ENCODE data around the gene ASIC2.

ASIC2 gene

DNA sequence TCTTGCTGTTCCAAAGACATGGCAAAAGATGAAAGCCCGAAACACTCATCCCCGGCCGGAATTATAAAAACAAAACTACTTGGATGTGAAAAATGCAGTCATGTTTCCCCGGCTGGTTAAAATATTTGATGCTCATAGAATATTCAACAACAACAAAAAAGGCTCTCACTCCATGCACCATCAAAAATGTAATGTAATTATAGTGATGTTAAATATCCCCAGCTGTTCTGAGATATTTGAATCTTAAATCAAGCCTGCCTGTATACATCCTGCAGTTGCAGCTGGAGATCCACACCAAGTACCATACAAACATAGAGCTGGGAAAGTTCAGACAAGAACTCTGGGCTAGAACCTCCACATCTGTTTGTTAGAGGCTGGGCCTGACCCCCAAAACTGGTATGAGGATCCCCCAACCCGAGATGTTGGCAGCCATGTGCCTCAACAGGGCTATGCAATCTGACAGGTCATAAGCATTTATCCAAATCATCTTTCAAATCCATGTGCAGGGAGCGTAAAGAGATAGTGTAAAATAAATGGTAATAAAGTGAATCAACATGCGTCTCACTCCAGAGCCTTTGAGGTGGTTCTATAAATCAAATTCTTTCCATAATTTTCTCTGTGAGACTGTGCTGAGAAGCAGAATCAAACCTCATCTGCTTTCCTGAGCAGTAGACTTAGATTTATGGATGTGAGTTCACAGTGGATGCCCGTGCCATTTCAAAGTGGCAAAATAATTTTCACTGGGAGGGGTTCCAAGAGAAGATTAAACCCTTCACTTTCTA, 12.7 kb downstream of the ASIC2 start:
- peaks cover 8% of the 10 kb centered on the region for H3K27me3 ChIP-seq (ENCODE audit: insufficient read depth, low read length)
- no peak overlapping the region for H2AFZ ChIP-seq (ENCODE audit: low read depth, low read length)
- no peak overlapping the region for H3K4me3 ChIP-seq (ENCODE audit: low read length)
- no peaks in the 10 kb centered on the region for H3K9me3 ChIP-seq (ENCODE audit: low read length)
- no peaks in the 10 kb centered on the region for H3K4me1 ChIP-seq (ENCODE audit: insufficient read depth, low read length)
- H3K36me3 ChIP-seq (ENCODE audit: insufficient read depth, low read length): no peaks in the 10 kb centered on the region

DNA sequence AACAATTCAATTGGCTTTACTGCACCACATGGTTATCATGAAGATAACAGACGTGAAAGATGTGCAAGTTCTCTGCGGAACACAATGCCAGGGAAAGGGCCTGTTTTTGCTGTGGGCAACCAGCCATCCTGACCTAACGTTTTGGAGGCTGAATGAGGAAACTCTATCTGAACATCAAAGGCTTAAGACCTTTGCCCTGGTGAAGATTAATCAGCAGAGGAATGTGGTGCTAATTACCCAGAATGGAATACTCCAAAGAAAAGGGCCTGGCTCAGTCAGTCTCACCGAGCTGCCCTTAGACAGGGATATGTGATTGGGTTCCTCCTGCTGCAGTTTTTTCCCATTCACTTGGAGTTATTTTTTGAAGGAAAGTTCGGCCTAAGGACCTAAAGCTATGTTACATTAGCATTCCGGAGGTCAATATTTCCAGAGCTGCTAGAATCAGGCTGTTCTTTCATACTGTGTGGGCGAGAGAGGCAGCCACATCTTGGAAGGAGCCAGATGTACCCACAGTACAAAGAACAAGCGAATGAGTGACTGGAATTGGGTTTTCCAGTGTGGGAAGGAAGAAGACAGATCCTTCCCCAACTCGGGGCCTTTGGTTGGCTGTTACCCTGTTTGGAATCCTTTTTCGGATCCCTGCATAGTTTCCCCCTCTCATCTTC, 15.5 kb downstream of the ASIC2 start:
- Histone ChIP-seq H2AFZ (ENCODE audit: low read depth, low read length) (no peak overlapping the region), H3K9me3 (ENCODE audit: low read length) (no peaks in the 10 kb centered on the region), H3K36me3 (ENCODE audit: insufficient read depth, low read length) (no peaks in the 10 kb centered on the region), H3K4me3 (ENCODE audit: low read length) (no peak overlapping the region), H3K27me3 (ENCODE audit: insufficient read depth, low read length) (peaks cover 8% of the 10 kb centered on the region), H3K4me1 (ENCODE audit: insufficient read depth, low read length) (no peaks in the 10 kb centered on the region)

DNA sequence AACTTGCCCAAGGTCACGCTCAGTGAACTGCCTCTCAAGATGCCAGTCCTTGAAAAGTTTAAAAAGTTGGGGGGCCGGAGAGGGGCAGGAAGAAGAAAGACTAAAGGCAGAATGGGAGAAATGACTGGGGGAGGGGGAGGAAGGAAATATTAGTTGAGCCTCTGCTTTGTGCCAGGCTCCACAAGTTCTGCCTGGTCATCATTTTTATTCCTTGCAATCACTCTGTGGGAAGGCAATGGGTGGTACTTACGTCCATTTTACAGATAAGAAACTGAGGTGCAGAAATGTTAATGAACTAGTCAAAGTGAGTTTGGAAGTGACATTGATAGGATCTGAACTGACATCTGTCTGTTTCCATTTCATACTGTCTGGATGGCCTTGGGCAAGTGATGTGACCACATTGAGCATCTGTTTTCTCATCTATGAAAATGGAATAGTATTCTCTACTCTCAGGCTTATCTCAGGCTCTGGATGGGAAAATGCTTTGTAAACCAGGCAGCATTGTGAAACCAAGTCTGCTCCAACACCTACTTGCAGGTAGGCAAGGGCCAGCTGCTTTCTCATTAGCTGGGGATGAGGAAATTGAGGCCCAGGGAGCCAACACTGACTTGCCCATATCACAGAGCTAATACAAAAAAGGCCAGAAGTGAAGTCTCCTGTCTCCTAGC, 19.2 kb downstream of the ASIC2 start:
- Histone ChIP-seq H3K4me3 (ENCODE audit: low read length) (no peak overlapping the region), H2AFZ (ENCODE audit: low read depth, low read length) (no peak overlapping the region), H3K9me3 (ENCODE audit: low read length) (no peaks in the 10 kb centered on the region), H3K4me1 (ENCODE audit: insufficient read depth, low read length) (no peaks in the 10 kb centered on the region), H3K36me3 (ENCODE audit: insufficient read depth, low read length) (no peaks in the 10 kb centered on the region), H3K27me3 (ENCODE audit: insufficient read depth, low read length) (peaks cover 3% of the 10 kb centered on the region)

DNA sequence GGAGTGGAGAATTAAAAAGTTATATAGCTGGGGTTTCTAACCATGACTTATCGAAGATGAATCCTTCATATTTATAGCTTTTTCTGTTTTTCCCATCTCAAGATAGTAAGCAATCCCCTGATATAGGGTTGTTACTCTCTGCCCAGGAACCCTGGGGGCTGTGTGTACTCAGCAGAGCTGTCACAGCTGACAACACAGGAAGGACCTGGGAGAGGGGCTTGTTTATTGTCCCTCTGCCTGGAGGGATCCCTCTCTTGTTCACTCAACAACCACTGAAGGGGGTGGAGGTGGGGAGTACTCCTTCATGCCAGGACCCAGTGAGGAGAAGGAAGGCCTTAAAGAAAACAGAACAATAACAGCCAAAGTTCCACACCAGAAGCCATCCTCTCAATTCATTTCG, 19.8 kb downstream of the ASIC2 start:
- no peak overlapping the region for H2AFZ ChIP-seq (ENCODE audit: low read depth, low read length)
- no peaks in the 10 kb centered on the region for H3K27me3 ChIP-seq (ENCODE audit: insufficient read depth, low read length)
- no peaks in the 10 kb centered on the region for H3K36me3 ChIP-seq (ENCODE audit: insufficient read depth, low read length)
- no peaks in the 10 kb centered on the region for H3K9me3 ChIP-seq (ENCODE audit: low read length)
- H3K4me3 ChIP-seq (ENCODE audit: low read length): no peak overlapping the region
- H3K4me1 ChIP-seq (ENCODE audit: insufficient read depth, low read length): no peaks in the 10 kb centered on the region

DNA sequence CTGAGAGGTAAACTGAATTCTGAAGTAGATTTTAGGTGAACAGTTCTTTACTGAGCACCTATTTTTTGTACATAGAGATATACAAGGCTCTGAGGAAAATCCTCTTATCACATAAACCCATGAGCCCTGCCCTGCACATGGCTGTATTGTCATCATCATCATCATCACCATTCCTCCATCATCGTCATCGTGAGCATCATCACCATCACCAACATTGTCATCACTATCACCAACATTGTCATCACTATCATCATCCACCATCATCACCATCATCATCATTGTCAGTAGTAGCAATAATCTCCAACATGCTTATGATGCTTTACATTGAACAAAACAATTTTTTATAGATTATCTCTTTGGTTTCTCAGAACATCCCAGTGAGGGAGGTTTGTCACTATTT, 20.7 kb downstream of the ASIC2 start:
- Histone ChIP-seq H2AFZ (ENCODE audit: low read depth, low read length) (no peak overlapping the region), H3K9me3 (ENCODE audit: low read length) (no peaks in the 10 kb centered on the region), H3K36me3 (ENCODE audit: insufficient read depth, low read length) (no peaks in the 10 kb centered on the region), H3K4me1 (ENCODE audit: insufficient read depth, low read length) (no peaks in the 10 kb centered on the region), H3K27me3 (ENCODE audit: insufficient read depth, low read length) (no peaks in the 10 kb centered on the region), H3K4me3 (ENCODE audit: low read length) (no peak overlapping the region)

DNA sequence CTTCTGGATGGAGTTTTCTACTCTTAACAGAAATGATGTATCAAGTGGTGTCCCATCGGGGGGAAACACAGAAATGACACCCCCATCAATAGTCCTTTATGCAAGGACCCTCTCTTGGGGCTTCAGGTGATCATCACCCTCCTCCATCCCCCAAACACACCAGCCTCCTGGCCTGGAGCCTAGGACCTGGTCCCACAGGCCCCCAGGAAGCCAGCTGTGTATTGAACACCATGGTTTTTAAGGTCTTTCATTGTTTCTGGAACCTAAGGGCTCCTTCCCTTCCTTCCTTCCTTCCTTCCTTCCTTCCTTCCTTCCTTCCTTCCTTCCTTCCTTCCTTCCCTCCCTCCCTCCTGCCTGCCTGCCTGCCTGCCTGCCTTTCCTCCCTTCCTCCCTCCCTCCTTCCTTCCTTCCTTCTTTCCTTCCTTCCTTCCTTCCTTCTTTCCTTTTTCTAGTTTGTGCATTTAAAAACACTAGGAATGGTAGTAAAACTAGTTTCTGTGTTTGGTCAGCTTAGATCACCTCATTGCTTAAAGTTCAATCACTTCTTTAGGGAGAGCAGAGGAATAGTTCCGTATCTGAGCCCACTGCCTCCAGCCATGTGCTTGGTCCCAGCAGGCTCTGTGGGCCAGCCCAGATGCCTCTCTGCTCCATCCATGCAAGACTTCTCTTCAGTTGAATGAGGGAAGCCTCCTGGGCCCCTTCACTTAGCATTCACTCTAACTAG, 23.6 kb downstream of the ASIC2 start:
- Histone ChIP-seq H3K9me3 (ENCODE audit: low read length) (no peaks in the 10 kb centered on the region), H3K4me3 (ENCODE audit: low read length) (no peak overlapping the region), H3K4me1 (ENCODE audit: insufficient read depth, low read length) (no peaks in the 10 kb centered on the region), H3K27me3 (ENCODE audit: insufficient read depth, low read length) (no peaks in the 10 kb centered on the region), H2AFZ (ENCODE audit: low read depth, low read length) (no peak overlapping the region), H3K36me3 (ENCODE audit: insufficient read depth, low read length) (no peaks in the 10 kb centered on the region)

DNA sequence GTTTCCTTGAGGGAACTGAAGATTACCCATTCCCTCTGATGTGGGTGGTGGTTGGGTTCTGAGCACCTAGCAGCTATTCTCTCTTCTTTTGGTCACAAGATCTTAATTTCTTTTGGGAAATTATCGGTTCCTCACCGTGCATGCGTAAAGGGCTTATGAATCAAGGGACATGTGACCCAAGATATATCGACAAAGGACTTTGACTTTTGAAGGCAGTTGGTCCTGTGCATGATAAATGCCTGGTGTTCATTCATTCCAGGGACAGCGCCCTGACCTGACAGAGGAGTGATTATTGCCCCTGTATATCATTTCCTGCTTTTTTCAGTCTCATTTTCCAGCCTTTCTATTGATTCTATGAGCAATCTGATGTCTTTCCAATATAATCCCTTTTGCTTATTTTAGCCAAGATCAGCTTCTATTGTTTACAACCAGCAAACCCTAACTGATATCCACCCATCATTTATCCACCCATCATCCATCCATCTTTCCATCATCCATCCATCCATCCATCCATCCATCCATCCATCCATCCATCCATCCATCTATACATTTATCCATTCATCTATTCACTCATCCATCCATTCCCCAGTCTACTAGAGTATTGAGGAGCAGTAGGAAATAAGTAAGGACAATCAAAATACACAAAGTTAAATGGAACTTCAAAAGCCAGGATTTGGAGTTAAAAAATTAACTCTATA, 25.1 kb downstream of the ASIC2 start:
- H3K36me3 ChIP-seq (ENCODE audit: insufficient read depth, low read length): no peaks in the 10 kb centered on the region
- no peaks in the 10 kb centered on the region for H3K27me3 ChIP-seq (ENCODE audit: insufficient read depth, low read length)
- no peak overlapping the region for H2AFZ ChIP-seq (ENCODE audit: low read depth, low read length)
- H3K4me3 ChIP-seq (ENCODE audit: low read length): no peak overlapping the region
- H3K4me1 ChIP-seq (ENCODE audit: insufficient read depth, low read length): no peaks in the 10 kb centered on the region
- H3K9me3 ChIP-seq (ENCODE audit: low read length): no peaks in the 10 kb centered on the region

DNA sequence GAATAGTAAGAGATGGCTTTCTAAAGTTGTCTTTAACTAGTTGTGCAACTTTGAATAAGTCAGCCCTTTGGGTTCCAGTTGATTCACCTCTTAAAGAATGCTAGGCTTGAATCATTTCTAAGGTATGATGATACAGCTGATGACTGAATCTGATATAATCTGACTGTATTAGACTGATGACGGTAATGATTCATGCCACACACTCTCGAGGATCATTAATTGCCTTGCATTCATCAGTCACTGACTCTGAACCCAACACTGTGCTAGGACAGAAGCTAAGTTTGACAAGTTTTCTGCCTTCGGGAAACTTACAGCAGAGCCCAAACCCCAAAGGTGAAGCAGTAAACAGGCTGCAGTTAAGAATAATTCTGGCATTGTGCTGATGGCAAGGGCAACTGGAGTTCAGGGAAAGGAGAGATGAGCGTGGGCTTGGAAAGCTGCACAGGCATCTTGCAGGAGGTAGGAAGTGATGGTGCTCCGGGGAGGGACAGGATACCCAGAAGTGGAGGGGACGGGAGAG, 25.8 kb downstream of the ASIC2 start:
- no peaks in the 10 kb centered on the region for H3K4me1 ChIP-seq (ENCODE audit: insufficient read depth, low read length)
- no peaks in the 10 kb centered on the region for H3K9me3 ChIP-seq (ENCODE audit: low read length)
- H3K4me3 ChIP-seq (ENCODE audit: low read length): no peak overlapping the region
- H3K36me3 ChIP-seq (ENCODE audit: insufficient read depth, low read length): no peaks in the 10 kb centered on the region
- H3K27me3 ChIP-seq (ENCODE audit: insufficient read depth, low read length): no peaks in the 10 kb centered on the region
- H2AFZ ChIP-seq (ENCODE audit: low read depth, low read length): no peak overlapping the region

DNA sequence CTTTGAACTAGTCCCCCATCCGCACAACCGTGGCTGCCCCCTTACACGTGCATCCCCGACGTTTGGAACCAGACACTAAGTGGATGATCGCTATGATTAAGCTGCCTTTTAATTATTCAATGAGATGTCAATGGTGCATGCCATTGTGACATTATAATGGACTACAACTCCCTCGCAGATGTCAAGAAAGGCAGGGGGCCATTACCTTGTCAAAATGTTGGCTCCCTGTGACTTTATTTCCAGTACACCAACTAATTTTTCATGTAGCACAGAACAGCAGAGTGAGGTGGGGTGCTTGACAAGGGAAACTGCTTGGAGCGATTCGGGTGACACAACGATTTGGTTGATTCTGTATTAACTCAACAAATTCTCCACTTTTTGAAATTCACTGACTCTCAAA, 26.5 kb downstream of the ASIC2 start:
- Histone ChIP-seq H3K4me3 (ENCODE audit: low read length) (no peak overlapping the region), H3K9me3 (ENCODE audit: low read length) (no peaks in the 10 kb centered on the region), H3K36me3 (ENCODE audit: insufficient read depth, low read length) (no peaks in the 10 kb centered on the region), H3K27me3 (ENCODE audit: insufficient read depth, low read length) (no peaks in the 10 kb centered on the region), H2AFZ (ENCODE audit: low read depth, low read length) (no peak overlapping the region), H3K4me1 (ENCODE audit: insufficient read depth, low read length) (no peaks in the 10 kb centered on the region)

DNA sequence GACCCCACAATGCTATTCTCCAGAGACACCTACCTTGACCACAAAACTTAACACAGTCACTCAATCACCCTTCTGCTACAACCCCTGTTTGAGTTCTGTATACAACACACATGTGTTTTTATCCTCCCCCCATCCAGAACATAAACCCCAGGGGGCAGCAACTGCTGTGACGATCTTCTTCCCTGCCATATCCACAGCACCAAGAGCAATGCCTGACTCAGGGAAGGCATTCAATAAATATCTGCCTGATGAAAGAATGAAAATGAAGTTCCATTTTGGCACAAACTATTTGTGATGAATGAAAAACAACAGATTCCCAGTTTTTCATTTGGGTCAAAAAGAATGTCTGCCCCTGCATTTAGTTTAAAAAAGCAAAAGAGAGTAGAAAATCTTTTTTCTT, 27.0 kb downstream of the ASIC2 start:
- Histone ChIP-seq H3K4me1 (ENCODE audit: insufficient read depth, low read length) (no peaks in the 10 kb centered on the region), H3K9me3 (ENCODE audit: low read length) (no peaks in the 10 kb centered on the region), H3K27me3 (ENCODE audit: insufficient read depth, low read length) (no peaks in the 10 kb centered on the region), H2AFZ (ENCODE audit: low read depth, low read length) (no peak overlapping the region), H3K4me3 (ENCODE audit: low read length) (no peak overlapping the region), H3K36me3 (ENCODE audit: insufficient read depth, low read length) (no peaks in the 10 kb centered on the region)

DNA sequence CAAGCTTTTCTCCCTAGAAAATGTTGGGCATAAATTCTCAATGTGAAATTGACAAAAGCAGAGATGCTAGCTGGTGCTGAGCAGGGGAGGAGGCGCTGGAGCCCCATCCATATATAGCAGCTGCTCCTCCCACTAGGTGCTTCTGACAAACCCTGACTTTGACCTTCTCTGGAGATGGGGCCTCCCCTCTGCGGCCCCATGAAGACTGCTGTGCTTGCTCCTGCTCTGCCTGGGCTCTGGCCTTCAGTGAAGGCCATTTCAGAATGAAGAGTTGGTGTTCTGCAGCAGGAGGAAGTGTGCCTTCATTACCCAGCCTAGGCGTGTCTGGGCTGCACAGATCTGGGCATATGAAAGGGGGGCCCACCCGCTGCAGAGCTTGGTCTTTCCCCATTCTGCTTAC, 29.7 kb downstream of the ASIC2 start:
- Histone ChIP-seq H3K36me3 (ENCODE audit: insufficient read depth, low read length) (no peaks in the 10 kb centered on the region), H3K9me3 (ENCODE audit: low read length) (no peaks in the 10 kb centered on the region), H3K4me1 (ENCODE audit: insufficient read depth, low read length) (no peaks in the 10 kb centered on the region), H2AFZ (ENCODE audit: low read depth, low read length) (no peak overlapping the region), H3K27me3 (ENCODE audit: insufficient read depth, low read length) (no peaks in the 10 kb centered on the region), H3K4me3 (ENCODE audit: low read length) (no peak overlapping the region)

DNA sequence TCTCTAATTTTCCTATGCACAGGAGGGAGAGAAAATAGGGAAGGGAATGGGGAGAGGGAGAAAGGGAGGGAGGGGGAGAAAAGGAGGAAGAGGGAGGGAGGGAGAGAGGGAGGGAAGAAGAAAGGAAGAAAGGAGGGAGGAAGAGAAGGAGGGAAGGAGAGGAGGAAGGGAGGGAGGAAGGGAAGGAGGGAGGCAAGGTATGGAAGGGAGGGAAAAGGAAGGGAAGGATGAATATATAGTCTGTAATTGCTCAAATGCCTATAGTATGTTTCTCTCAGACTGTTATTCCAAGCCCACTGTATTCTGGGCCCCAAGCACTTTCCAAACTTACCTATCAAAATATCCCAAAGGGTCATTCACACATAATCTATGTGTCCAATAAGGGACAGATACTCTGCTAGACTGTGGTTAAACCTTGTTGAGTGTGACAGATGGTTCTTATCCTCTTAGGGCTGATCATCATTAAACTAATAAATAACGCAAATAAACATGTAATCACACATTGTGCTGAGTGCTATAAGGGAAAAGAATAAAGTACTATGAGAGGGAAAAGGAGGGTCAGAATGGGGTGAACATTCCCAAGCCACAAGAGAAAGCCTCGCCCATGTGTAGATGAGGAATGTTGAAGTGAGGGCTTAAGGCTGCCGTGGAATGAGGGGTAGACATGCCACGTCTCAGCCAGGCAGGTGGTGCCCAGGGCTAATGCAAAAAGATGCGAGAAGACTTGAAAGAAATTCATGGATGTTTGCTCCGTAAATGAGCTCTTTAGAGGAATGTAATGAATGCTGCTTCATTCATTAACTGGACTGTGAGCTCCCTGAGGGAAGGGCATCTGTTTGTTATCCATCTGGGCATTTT, 30.6 kb downstream of the ASIC2 start:
- H2AFZ ChIP-seq (ENCODE audit: low read depth, low read length): no peak overlapping the region

More for the DNA sequence above, 30.6 kb downstream of the ASIC2 start:
- H3K36me3 ChIP-seq (ENCODE audit: insufficient read depth, low read length): no peaks in the 10 kb centered on the region
- no peaks in the 10 kb centered on the region for H3K27me3 ChIP-seq (ENCODE audit: insufficient read depth, low read length)
- H3K4me1 ChIP-seq (ENCODE audit: insufficient read depth, low read length): no peaks in the 10 kb centered on the region
- H3K4me3 ChIP-seq (ENCODE audit: low read length): no peak overlapping the region
- H3K9me3 ChIP-seq (ENCODE audit: low read length): no peaks in the 10 kb centered on the region

Measured in neuron (in vitro differentiated cells).